HCT116 (cell line): Measurements from ENCODE around the gene BRMS1. TPM values are rescaled to one million over a fixed set of nuclear protein-coding genes. Genes with fewer than 3 reads are reported as not detected.

Experiments
- ATAC-seq: fragments of 200-7000 bp; cut with Tn5 transposase; 2 replicates; pipeline ENCODE4 v1.9.1; 2020; ENCODE audit warnings: mild to moderate bottlenecking, moderate library complexity
- BruUV-seq: library from RNA; stranded (reverse); fragments of 400-500 nt; replicated peaks from 2 replicates; lab custom pipeline; 2021; lab: Mats Ljungman, UMichigan
- CTCF ChIA-PET: fragments of 300-600 bp; sonication (Branson Sonifier 250); formaldehyde crosslinking; loops from one replicate; lab custom pipeline; 2021; ENCODE audit warnings: antibody characterized with exemption; lab: Charles Lee
- POLR2A ChIA-PET: fragments of 300-600, 350-600 bp; sonication (Branson Sonifier 250); formaldehyde crosslinking; loops from one replicate; lab custom pipeline; 2021; ENCODE audit warnings: antibody characterized with exemption; lab: Charles Lee
- RAD21 ChIA-PET, 2 experiments: fragments of 300-600 bp; sonication (Branson Sonifier 250); formaldehyde crosslinking; loops; one replicate each; lab custom pipeline; 2023; ENCODE audit warnings: low total read pairs in 2 of 2; ENCODE audit not compliant: uncharacterized antibody in 2 of 2, unreplicated experiment in 2 of 2, low non-redundant PET in 1 of 2; lab: Charles Lee
- DNase-seq: peaks from one replicate; pipeline ENCODE4 v3.0.0-alpha.2; 2010; ENCODE audit warnings: low read depth, low spot score
- H2AFZ ChIP-seq: fragments of 200-600 bp; shearing (Covaris generic), sonication (generic); 2 replicates; pipeline ENCODE4 v1.6.1; 2017; ENCODE audit warnings: low read depth, mixed run types, mixed read lengths, antibody characterized with exemption, low read length; ENCODE audit not compliant: poor library complexity, severe bottlenecking
- H3K27ac ChIP-seq: 2 replicates; pipeline ENCODE4 v1.5.1; 2012; ENCODE audit warnings: low read depth, low read length
- H3K27me3 ChIP-seq: fragments of 200-600 bp; sonication (generic); 2 replicates; pipeline ENCODE4 v1.6.1; 2016; ENCODE audit warnings: mixed run types, low read length, mixed read lengths; ENCODE audit not compliant: insufficient read depth
- H3K36me3 ChIP-seq, 2 experiments: fragments of 200-500 bp in 1 of 2; fragments of 200-600 bp in 1 of 2; sonication (Bioruptor generic) in 1 of 2; sonication (generic) in 1 of 2; 2 replicates each; pipeline versions ENCODE4 v1.5.1 to v1.6.1; 2014 to 2016; ENCODE audit warnings: low read length in 2 of 2, inconsistent platforms in 1 of 2, mixed read lengths in 1 of 2, mixed run types in 1 of 2; ENCODE audit not compliant: insufficient read depth in 2 of 2, control insufficient read depth in 1 of 2
- H3K4me1 ChIP-seq, 2 experiments: fragments of 200-600 bp in 1 of 2; sonication (generic) in 1 of 2; 2 replicates each; pipeline versions ENCODE4 v1.5.1 to v1.6.1; 2012 to 2017; ENCODE audit warnings: low read length in 2 of 2, inconsistent platforms in 1 of 2, mild to moderate bottlenecking in 1 of 2, mixed read lengths in 1 of 2, mixed run types in 1 of 2, moderate library complexity in 1 of 2; ENCODE audit not compliant: insufficient read depth in 2 of 2, control insufficient read depth in 1 of 2
- H3K4me2 ChIP-seq: fragments of 200-600 bp; sonication (generic); 2 replicates; pipeline ENCODE4 v1.6.1; 2017; ENCODE audit warnings: mixed run types, low read length, mixed read lengths
- H3K4me3 ChIP-seq, 2 experiments: fragments of 200-600 bp in 1 of 2; sonication (generic) in 1 of 2; replicated peaks in 1 of 2; 2 replicates each; pipeline ENCODE4 v1.5.1; 2011 to 2016; ENCODE audit warnings: low read length in 2 of 2, control low read depth in 1 of 2, low read depth in 1 of 2, mild to moderate bottlenecking in 1 of 2, mixed read lengths in 1 of 2, mixed run types in 1 of 2
- H3K79me2 ChIP-seq: fragments of 200-600 bp; sonication (generic); 2 replicates; pipeline ENCODE4 v1.6.1; 2017; ENCODE audit warnings: mild to moderate bottlenecking, mixed run types, low read length, moderate library complexity, mixed read lengths; ENCODE audit not compliant: insufficient read depth
- H3K9ac ChIP-seq: fragments of 200-600 bp; sonication (generic); 2 replicates; pipeline ENCODE4 v1.6.1; 2016; ENCODE audit warnings: low read length, mixed read lengths
- H3K9me2 ChIP-seq: fragments of 200-600 bp; sonication (generic), shearing (Covaris generic); 2 replicates; pipeline ENCODE4 v1.6.1; 2017; ENCODE audit warnings: mixed run types, mild to moderate bottlenecking, moderate library complexity; ENCODE audit not compliant: insufficient read depth
- H3K9me3 ChIP-seq, 2 experiments: fragments of 200-500 bp in 1 of 2; fragments of 200-600 bp in 1 of 2; sonication (Bioruptor generic) in 1 of 2; sonication (generic) in 1 of 2; 2 replicates each; pipeline ENCODE4 v1.6.1; 2014 to 2017; ENCODE audit warnings: low read length in 2 of 2, mixed read lengths in 2 of 2, inconsistent platforms in 1 of 2, low read depth in 1 of 2, mild to moderate bottlenecking in 1 of 2, mixed run types in 1 of 2, moderate library complexity in 1 of 2; ENCODE audit not compliant: control insufficient read depth in 1 of 2, insufficient read depth in 1 of 2
- H4K20me1 ChIP-seq: fragments of 200-600 bp; sonication (generic), shearing (Covaris generic); 2 replicates; pipeline ENCODE4 v1.6.1; 2017; ENCODE audit warnings: mixed run types, mild to moderate bottlenecking, moderate library complexity; ENCODE audit not compliant: insufficient read depth
- ELF1 ChIP-seq: IDR thresholded peaks from 2 replicates; pipeline ENCODE4 v1.6.1; 2012; ENCODE audit warnings: low read depth, borderline replicate concordance
- MAX ChIP-seq: IDR thresholded peaks from 2 replicates; pipeline ENCODE4 v1.6.1; 2012
- POLR2AphosphoS5 ChIP-seq: IDR thresholded peaks from 2 replicates; pipeline ENCODE4 v1.6.1; 2011; ENCODE audit warnings: mild to moderate bottlenecking, low read depth, low read length, moderate library complexity
- intact Hi-C: fragments of 100-400 bp; cut with micrococcal nuclease; formaldehyde crosslinking; loops from 2 replicates; pipeline ENCODE4 v1.10.0; 2022
- total RNA-seq: library from RNA; stranded (reverse); gene quantifications from one replicate; pipeline ENCODE4 v1.2.1, GENCODE V29; 2021; ENCODE audit not compliant: unreplicated experiment

BRMS1 gene
- total RNA-seq, 1 experiment from 2014 or later, result 42.1 TPM

GRCh38 chr11:66366844-66367477 lies 22.1 kb upstream of the BRMS1 start:
- no peak for ATAC-seq
- no peak for TF ChIP-seq MAX
- peak; percentile 41 for TF ChIP-seq POLR2AphosphoS5
- TF ChIP-seq, all 23 proteins: peak for 1
- Histone ChIP-seq H3K79me2 (peaks cover 40% of the 10 kb centered on the region), H4K20me1 (no peaks in the 10 kb centered on the region), H3K9me2 (no peaks in the 10 kb centered on the region), H3K4me3 (no peak overlapping the region), H3K4me2 (no peak overlapping the region), H2AFZ (no peak overlapping the region), H3K36me3 (peaks cover 30 to 57% of the 10 kb centered on the region in 2 experiments), H3K9ac (no peak overlapping the region), H3K27me3 (no peaks in the 10 kb centered on the region), H3K27ac (peak overlapping the region; percentile 34; the same call in 1 of the 2 replicates), H3K4me1 (peaks cover 7 to 18% of the 10 kb centered on the region in 2 experiments), H3K9me3 (no peaks in the 10 kb centered on the region)
- ChIA-PET RAD21 (no interaction called here), CTCF (interaction anchor here (1.2 kb wide), 1 partner anchor 19 kb away, joined by 3 read pairs; no protein-coding TSS in a partner anchor), POLR2A (no interaction called here)
- no TSS peak for BruUV-seq
- intact Hi-C loops, result no loop called here
- DNase-seq, result no peak

- no peak for TF ChIP-seq ELF1
- TF ChIP-seq POLR2AphosphoS5, result peak; percentile 26; the same call in 1 of the 2 replicates
These were observed 21.1 kb upstream of the BRMS1 start for GRCh38 chr11:66365711-66366619.

More at GRCh38 chr11:66365711-66366619, 21.1 kb upstream of the BRMS1 start:
- peaks cover 30 to 57% of the 10 kb centered on the region in 2 experiments for H3K36me3 ChIP-seq
- H3K9ac ChIP-seq, result no peak overlapping the region
- no peaks in the 10 kb centered on the region for H3K9me3 ChIP-seq
- no peaks in the 10 kb centered on the region for H3K9me2 ChIP-seq
- peaks cover 7 to 18% of the 10 kb centered on the region in 2 experiments for H3K4me1 ChIP-seq
- no peak overlapping the region for H3K4me2 ChIP-seq
- BruUV-seq, result no TSS peak
- POLR2A ChIA-PET, result no interaction called here
- peak overlapping the region; percentile 34 for H3K27ac ChIP-seq
- CTCF ChIA-PET, result interaction anchor here (1.1 to 2.8 kb wide), 3 partner anchors 20 to 23 kb away, joined by 3 to 23 read pairs (median 4); no protein-coding TSS in a partner anchor
- intact Hi-C loops, result no loop called here
- no peaks in the 10 kb centered on the region for H3K27me3 ChIP-seq
- RAD21 ChIA-PET, result no interaction called here
- H4K20me1 ChIP-seq, result no peaks in the 10 kb centered on the region
- peaks cover 35% of the 10 kb centered on the region for H3K79me2 ChIP-seq
- ATAC-seq (no peak), DNase-seq (no peak)
- no peak overlapping the region for H3K4me3 ChIP-seq
- no peak overlapping the region for H2AFZ ChIP-seq
